Measurements from ENCODE around the gene AKAP13. TPM values are rescaled to one million over a fixed set of nuclear protein-coding genes. Genes with fewer than 3 reads are reported as not detected.
"Not testable (repeated sequence)": the region's sequence is repeated elsewhere in the genome, so short reads cannot be mapped to it uniquely, and the experiment has no call there.

The AKAP13 gene
- total and polyA plus RNA-seq, 5 donors from 2014 or later = 106 to 482 (median 112) TPM

- no peak overlapping the region for H3K4me3 Mint-ChIP-seq
- no peak for DNase-seq
- Histone ChIP-seq H3K27me3 (ENCODE audit: control insufficient read depth, insufficient read depth, low read length) (no peaks in the 10 kb centered on the region), H3K36me3 (ENCODE audit: control insufficient read depth, insufficient read depth, low read length) (peaks cover 48% of the 10 kb centered on the region), H3K4me3 (ENCODE audit: low read depth, low read length) (no peak overlapping the region), H3K9me3 (ENCODE audit: control insufficient read depth in 2 of 2, low read length in 2 of 2) (no peaks in the 10 kb centered on the region), H3K4me1 (ENCODE audit: control insufficient read depth, insufficient read depth, low read length, poor library complexity, severe bottlenecking) (peaks cover 9% of the 10 kb centered on the region), H3K27ac (ENCODE audit: insufficient read depth, low read length, poor library complexity, severe bottlenecking) (no peak overlapping the region)
- peak overlapping the region in 1 of 3 donors; percentile 72 for H3K27ac Mint-ChIP-seq
- ATAC-seq (ENCODE audit: low read depth in 2 of 2) = no peak
- peaks cover 4 to 29% (median 19%) of the 10 kb centered on the region in 4 donors for H3K4me1 Mint-ChIP-seq
- H3K9me3 Mint-ChIP-seq = no peaks in the 10 kb centered on the region
- H3K27me3 Mint-ChIP-seq = no peaks in the 10 kb centered on the region
- peaks cover 40% of the 10 kb centered on the region for H3K36me3 Mint-ChIP-seq
Observed at GRCh38 chr15:85652457-85652856, 272.1 kb downstream of the AKAP13 start.

GRCh38 chr15:85657132-85657531 lies 276.7 kb downstream of the AKAP13 start:
- peaks cover 5 to 8% (median 8%) of the 10 kb centered on the region in 4 donors for H3K4me1 Mint-ChIP-seq
- no peak for ATAC-seq (ENCODE audit: low read depth in 2 of 2)
- H3K27me3 Mint-ChIP-seq = no peaks in the 10 kb centered on the region
- no peak for DNase-seq
- no peak overlapping the region for H3K27ac Mint-ChIP-seq
- Histone ChIP-seq H3K27me3 (ENCODE audit: control insufficient read depth, insufficient read depth, low read length) (no peaks in the 10 kb centered on the region), H3K9me3 (ENCODE audit: control insufficient read depth in 2 of 2, low read length in 2 of 2) (no peaks in the 10 kb centered on the region), H3K4me1 (ENCODE audit: control insufficient read depth, insufficient read depth, low read length, poor library complexity, severe bottlenecking) (no peaks in the 10 kb centered on the region), H3K4me3 (ENCODE audit: low read depth, low read length) (no peak overlapping the region), H3K27ac (ENCODE audit: insufficient read depth, low read length, poor library complexity, severe bottlenecking) (no peak overlapping the region), H3K36me3 (ENCODE audit: control insufficient read depth, insufficient read depth, low read length) (peaks cover 74% of the 10 kb centered on the region)
- no peak overlapping the region for H3K4me3 Mint-ChIP-seq
- H3K36me3 Mint-ChIP-seq = peaks cover 45% of the 10 kb centered on the region
- H3K9me3 Mint-ChIP-seq = peaks cover 0 to 2% (median 0%) of the 10 kb centered on the region in 7 donors

- Histone ChIP-seq H3K9me3 (ENCODE audit: control insufficient read depth in 2 of 2, low read length in 2 of 2) (no peaks in the 10 kb centered on the region), H3K27me3 (ENCODE audit: control insufficient read depth, insufficient read depth, low read length) (no peaks in the 10 kb centered on the region), H3K4me1 (ENCODE audit: control insufficient read depth, insufficient read depth, low read length, poor library complexity, severe bottlenecking) (no peaks in the 10 kb centered on the region), H3K36me3 (ENCODE audit: control insufficient read depth, insufficient read depth, low read length) (peaks cover 79% of the 10 kb centered on the region), H3K27ac (ENCODE audit: insufficient read depth, low read length, poor library complexity, severe bottlenecking) (no peak overlapping the region), H3K4me3 (ENCODE audit: low read depth, low read length) (no peak overlapping the region)
- Mint-ChIP-seq H3K4me1 (peaks cover 4 to 8% (median 5%) of the 10 kb centered on the region in 4 donors), H3K27ac (no peak overlapping the region), H3K9me3 (peaks cover 0 to 3% (median 0%) of the 10 kb centered on the region in 7 donors), H3K27me3 (no peaks in the 10 kb centered on the region), H3K4me3 (no peak overlapping the region), H3K36me3 (peaks cover 43% of the 10 kb centered on the region)
- ATAC-seq (ENCODE audit: low read depth in 2 of 2) (no peak), DNase-seq (no peak)
Observed at GRCh38 chr15:85658816-85659215, 278.4 kb downstream of the AKAP13 start.

- Mint-ChIP-seq H3K27ac (no peak overlapping the region), H3K4me3 (no peak overlapping the region), H3K27me3 (no peaks in the 10 kb centered on the region), H3K9me3 (peaks cover 0 to 3% (median 0%) of the 10 kb centered on the region in 7 donors), H3K36me3 (peaks cover 59% of the 10 kb centered on the region), H3K4me1 (peaks cover 7 to 13% (median 8%) of the 10 kb centered on the region in 4 donors)
- H3K27me3 ChIP-seq (ENCODE audit: control insufficient read depth, insufficient read depth, low read length) = no peaks in the 10 kb centered on the region
- no peaks in the 10 kb centered on the region for H3K9me3 ChIP-seq (ENCODE audit: control insufficient read depth in 2 of 2, low read length in 2 of 2)
- H3K36me3 ChIP-seq (ENCODE audit: control insufficient read depth, insufficient read depth, low read length) = peaks cover 73% of the 10 kb centered on the region
- no peak overlapping the region for H3K4me3 ChIP-seq (ENCODE audit: low read depth, low read length)
- ATAC-seq (ENCODE audit: low read depth in 2 of 2) = no peak
- H3K4me1 ChIP-seq (ENCODE audit: control insufficient read depth, insufficient read depth, low read length, poor library complexity, severe bottlenecking) = no peaks in the 10 kb centered on the region
- DNase-seq = no peak
- no peak overlapping the region for H3K27ac ChIP-seq (ENCODE audit: insufficient read depth, low read length, poor library complexity, severe bottlenecking)
Observed at GRCh38 chr15:85661859-85662258, 281.5 kb downstream of the AKAP13 start.

GRCh38 chr15:85665677-85666076 lies 285.3 kb downstream of the AKAP13 start:
- peaks cover 13 to 27% (median 24%) of the 10 kb centered on the region in 4 donors for H3K4me1 Mint-ChIP-seq
- not testable (repeated sequence) for H3K4me3 Mint-ChIP-seq; H3K9me3 Mint-ChIP-seq; H3K4me3 ChIP-seq (ENCODE audit: low read depth, low read length); H3K27me3 Mint-ChIP-seq; H3K27ac ChIP-seq (ENCODE audit: insufficient read depth, low read length, poor library complexity, severe bottlenecking); H3K9me3 ChIP-seq (ENCODE audit: control insufficient read depth in 2 of 2, low read length in 2 of 2); ATAC-seq (ENCODE audit: low read depth in 2 of 2); H3K27me3 ChIP-seq (ENCODE audit: control insufficient read depth, insufficient read depth, low read length); DNase-seq
- peaks cover 58% of the 10 kb centered on the region for H3K36me3 ChIP-seq (ENCODE audit: control insufficient read depth, insufficient read depth, low read length)
- peaks cover 14% of the 10 kb centered on the region for H3K4me1 ChIP-seq (ENCODE audit: control insufficient read depth, insufficient read depth, low read length, poor library complexity, severe bottlenecking)
- peaks cover 63% of the 10 kb centered on the region for H3K36me3 Mint-ChIP-seq
- H3K27ac Mint-ChIP-seq = peak overlapping the region in 1 of 3 donors; percentile 36

- H3K36me3 ChIP-seq (ENCODE audit: control insufficient read depth, insufficient read depth, low read length) = peaks cover 64% of the 10 kb centered on the region
- peaks cover 67% of the 10 kb centered on the region for H3K36me3 Mint-ChIP-seq
- DNase-seq (peak; percentile 63 to 83 (median 72)), ATAC-seq (ENCODE audit: low read depth in 2 of 2) (peak; percentile 93 to 95)
- no peaks in the 10 kb centered on the region for H3K27me3 ChIP-seq (ENCODE audit: control insufficient read depth, insufficient read depth, low read length)
- H3K4me3 Mint-ChIP-seq = peak overlapping the region in 3 of 4 donors; percentile 10 to 46 (median 39)
- H3K27ac Mint-ChIP-seq = peak overlapping the region; percentile 94 to 96 (median 95)
- peak overlapping the region; percentile 58 for H3K4me3 ChIP-seq (ENCODE audit: low read depth, low read length)
- peaks cover 13 to 29% (median 26%) of the 10 kb centered on the region in 4 donors for H3K4me1 Mint-ChIP-seq
- no peaks in the 10 kb centered on the region for H3K9me3 ChIP-seq (ENCODE audit: control insufficient read depth in 2 of 2, low read length in 2 of 2)
- H3K9me3 Mint-ChIP-seq = peaks cover 0 to 1% (median 0%) of the 10 kb centered on the region in 7 donors
- no peaks in the 10 kb centered on the region for H3K27me3 Mint-ChIP-seq
- peaks cover 14% of the 10 kb centered on the region for H3K4me1 ChIP-seq (ENCODE audit: control insufficient read depth, insufficient read depth, low read length, poor library complexity, severe bottlenecking)
- peak overlapping the region; percentile 94 for H3K27ac ChIP-seq (ENCODE audit: insufficient read depth, low read length, poor library complexity, severe bottlenecking)
Observed at GRCh38 chr15:85667491-85668424, 287.4 kb downstream of the AKAP13 start.

GRCh38 chr15:85671156-85671555 lies 290.8 kb downstream of the AKAP13 start:
- Histone ChIP-seq H3K9me3 (ENCODE audit: control insufficient read depth in 2 of 2, low read length in 2 of 2) (no peaks in the 10 kb centered on the region), H3K4me1 (ENCODE audit: control insufficient read depth, insufficient read depth, low read length, poor library complexity, severe bottlenecking) (peaks cover 14% of the 10 kb centered on the region), H3K4me3 (ENCODE audit: low read depth, low read length) (no peak overlapping the region), H3K36me3 (ENCODE audit: control insufficient read depth, insufficient read depth, low read length) (peaks cover 54% of the 10 kb centered on the region), H3K27ac (ENCODE audit: insufficient read depth, low read length, poor library complexity, severe bottlenecking) (no peak overlapping the region), H3K27me3 (ENCODE audit: control insufficient read depth, insufficient read depth, low read length) (no peaks in the 10 kb centered on the region)
- Mint-ChIP-seq H3K9me3 (no peaks in the 10 kb centered on the region), H3K4me1 (peaks cover 19 to 34% (median 31%) of the 10 kb centered on the region in 4 donors), H3K27me3 (no peaks in the 10 kb centered on the region), H3K27ac (peak overlapping the region in 1 of 3 donors; percentile 44), H3K36me3 (peaks cover 55% of the 10 kb centered on the region), H3K4me3 (no peak overlapping the region)
- no peak for ATAC-seq (ENCODE audit: low read depth in 2 of 2)
- DNase-seq = no peak
